H9 (cell line): Measurements from ENCODE around the gene UBP1. TPM values are rescaled to one million over a fixed set of nuclear protein-coding genes. Genes with fewer than 3 reads are reported as not detected.
"Not testable (repeated sequence)": the region's sequence is repeated elsewhere in the genome, so short reads cannot be mapped to it uniquely, and the experiment has no call there.

ENCODE experiments used
- DNase-seq: peaks from one replicate; pipeline ENCODE4 v3.0.0-alpha.2; 2017
- H2AFZ ChIP-seq: one replicate; pipeline ENCODE4 v1.6.1; 2013; ENCODE audit warnings: mild to moderate bottlenecking, low read length, control low read depth, moderate library complexity
- H2AK5ac ChIP-seq: 2 replicates; pipeline ENCODE4 v1.6.1; 2013; ENCODE audit warnings: low read length, control low read depth, mixed read lengths; ENCODE audit not compliant: insufficient read length
- H2BK120ac ChIP-seq: one replicate; pipeline ENCODE4 v1.6.1; 2013; ENCODE audit warnings: low read depth, mild to moderate bottlenecking, low read length, control low read depth, inconsistent platforms; ENCODE audit not compliant: poor library complexity, severe bottlenecking
- H2BK12ac ChIP-seq: 2 replicates; pipeline ENCODE4 v1.6.1; 2013; ENCODE audit warnings: low read length, control low read depth, mixed read lengths, low read depth; ENCODE audit not compliant: insufficient read length
- H2BK15ac ChIP-seq: 2 replicates; pipeline ENCODE4 v1.6.1; 2013; ENCODE audit warnings: low read depth, low read length, control low read depth
- H2BK20ac ChIP-seq: one replicate; pipeline ENCODE4 v1.6.1; 2013; ENCODE audit warnings: low read depth, mild to moderate bottlenecking, low read length, control low read depth, inconsistent platforms; ENCODE audit not compliant: poor library complexity, severe bottlenecking
- H2BK5ac ChIP-seq: 2 replicates; pipeline ENCODE4 v1.6.1; 2013; ENCODE audit warnings: low read length, control low read depth, mixed read lengths; ENCODE audit not compliant: insufficient read length
- H3K14ac ChIP-seq: 2 replicates; pipeline ENCODE4 v1.6.1; 2013; ENCODE audit warnings: low read length, control low read depth; ENCODE audit not compliant: insufficient read depth
- H3K18ac ChIP-seq: 2 replicates; pipeline ENCODE4 v1.6.1; 2013; ENCODE audit warnings: low read depth, mild to moderate bottlenecking, mixed read lengths, low read length, control low read depth; ENCODE audit not compliant: insufficient read length
- H3K23ac ChIP-seq: 2 replicates; pipeline ENCODE4 v1.6.1; 2013; ENCODE audit warnings: low read length, control low read depth, mixed read lengths, low read depth; ENCODE audit not compliant: insufficient read length
- H3K23me2 ChIP-seq: 2 replicates; pipeline ENCODE4 v1.6.1; 2013; ENCODE audit warnings: low read depth, mild to moderate bottlenecking, mixed read lengths, low read length, control low read depth; ENCODE audit not compliant: insufficient read length, poor library complexity, severe bottlenecking
- H3K27ac ChIP-seq: 2 replicates; pipeline ENCODE4 v1.5.1; 2013; ENCODE audit warnings: low read length, control low read depth, mixed read lengths, low read depth; ENCODE audit not compliant: insufficient read length
- H3K27me3 ChIP-seq: 2 replicates; pipeline ENCODE4 v1.6.1; 2013; ENCODE audit warnings: low read length, control low read depth, inconsistent platforms; ENCODE audit not compliant: insufficient read depth
- H3K4ac ChIP-seq: 2 replicates; pipeline ENCODE4 v1.6.1; 2013; ENCODE audit warnings: low read depth, mild to moderate bottlenecking, control low read depth, inconsistent platforms, low read length, moderate library complexity
- H3K4me1 ChIP-seq: 2 replicates; pipeline ENCODE4 v1.6.1; 2013; ENCODE audit warnings: low read length, control low read depth, inconsistent platforms; ENCODE audit not compliant: insufficient read depth
- H3K4me2 ChIP-seq: 2 replicates; pipeline ENCODE4 v1.6.1; 2013; ENCODE audit warnings: low read length, control low read depth, mixed read lengths; ENCODE audit not compliant: insufficient read length, insufficient read depth
- H3K56ac ChIP-seq: 2 replicates; pipeline ENCODE4 v1.6.1; 2013; ENCODE audit warnings: low read depth, mild to moderate bottlenecking, mixed read lengths, low read length, control low read depth; ENCODE audit not compliant: insufficient read length
- H3K79me1 ChIP-seq: 2 replicates; pipeline ENCODE4 v1.6.1; 2013; ENCODE audit warnings: low read depth, mild to moderate bottlenecking, moderate library complexity, low read length, control low read depth, inconsistent platforms; ENCODE audit not compliant: insufficient read depth, poor library complexity, severe bottlenecking
- H3K79me2 ChIP-seq: 2 replicates; pipeline ENCODE4 v1.6.1; 2013; ENCODE audit warnings: low read length, control low read depth, inconsistent platforms; ENCODE audit not compliant: insufficient read depth
- H3K9ac ChIP-seq: 2 replicates; pipeline ENCODE4 v1.6.1; 2013; ENCODE audit warnings: low read length, control low read depth, mixed read lengths; ENCODE audit not compliant: insufficient read length; ENCODE audit errors: extremely low read depth
- H3K9me3 ChIP-seq: one replicate; pipeline ENCODE4 v1.6.1; 2013; ENCODE audit warnings: low read depth, low read length, inconsistent platforms; ENCODE audit not compliant: control insufficient read depth
- H3T11ph ChIP-seq: one replicate; pipeline ENCODE4 v1.6.1; 2013; ENCODE audit warnings: mild to moderate bottlenecking, low read length, control low read depth, inconsistent platforms
- H4K20me1 ChIP-seq: one replicate; pipeline ENCODE4 v1.6.1; 2013; ENCODE audit not compliant: control insufficient read depth, insufficient read length, insufficient read depth
- H4K5ac ChIP-seq: 2 replicates; pipeline ENCODE4 v1.6.1; 2013; ENCODE audit warnings: low read depth, mild to moderate bottlenecking, mixed read lengths, low read length, control low read depth; ENCODE audit not compliant: insufficient read length
- H4K8ac ChIP-seq: replicated peaks from 2 replicates; pipeline ENCODE4 v1.6.1; 2013; ENCODE audit warnings: low read length, control low read depth, mixed read lengths, low read depth; ENCODE audit not compliant: insufficient read length
- H4K91ac ChIP-seq: 2 replicates; pipeline ENCODE4 v1.6.1; 2013; ENCODE audit warnings: low read depth, mild to moderate bottlenecking, moderate library complexity, mixed read lengths, low read length, control low read depth; ENCODE audit not compliant: insufficient read length
- H3K27ac Mint-ChIP-seq, 3 experiments: 2 replicates in 2 of 3; 3 replicates in 1 of 3; pipeline ENCODE4 v1.8.0; 2020 to 2021; ENCODE audit warnings: mixed read lengths in 3 of 3, mild to moderate bottlenecking in 1 of 3, moderate library complexity in 1 of 3
- H3K27me3 Mint-ChIP-seq: 2 replicates; pipeline ENCODE4 v1.8.0; 2021; ENCODE audit warnings: low read depth, mild to moderate bottlenecking, moderate library complexity, mixed read lengths
- H3K36me3 Mint-ChIP-seq, 3 experiments: 2 replicates in 2 of 3; 3 replicates in 1 of 3; pipeline ENCODE4 v1.8.0; 2020 to 2021; ENCODE audit warnings: low read depth in 3 of 3, mixed read lengths in 3 of 3; ENCODE audit not compliant: insufficient read depth in 1 of 3
- H3K4me1 Mint-ChIP-seq, 2 experiments: 2 replicates each; pipeline ENCODE4 v1.8.0; 2020; ENCODE audit warnings: mixed read lengths in 2 of 2
- H3K4me3 Mint-ChIP-seq, 2 experiments: 2 replicates in 1 of 2; 3 replicates in 1 of 2; pipeline ENCODE4 v1.8.0; 2020 to 2021; ENCODE audit warnings: mild to moderate bottlenecking in 2 of 2, mixed read lengths in 2 of 2, moderate library complexity in 1 of 2
- H3K9me3 Mint-ChIP-seq, 2 experiments: 2 replicates in 1 of 2; 3 replicates in 1 of 2; pipeline ENCODE4 v1.8.0; 2020; ENCODE audit warnings: mild to moderate bottlenecking in 2 of 2, mixed read lengths in 2 of 2, moderate library complexity in 1 of 2
- CTCF ChIP-seq: fragments of 200-600 bp; sonication (generic); conservative IDR thresholded peaks from 3 replicates; pipeline ENCODE4 v1.8.0; 2021; ENCODE audit warnings: antibody characterized with exemption, mild to moderate bottlenecking
- WGBS: extraction: QIAGEN DNeasy Blood & Tissue Kit; methylation state at CpG from one replicate; pipeline ENCODE4 v1.1.7; 2013; ENCODE audit warnings: missing lambda C conversion rate, low lambda C conversion rate, mixed read lengths; ENCODE audit not compliant: insufficient read length; ENCODE audit errors: extremely low coverage; 5-methylcytosine and 5-hydroxymethylcytosine counted together
- total RNA-seq: library from RNA; stranded (reverse); gene quantifications from 2 replicates; pipeline ENCODE4 v1.2.1, GENCODE V29; 2021

The UBP1 gene
- total RNA-seq, 1 experiment from 2014 or later: 103 TPM

- H3K9me3 ChIP-seq: no peaks in the 10 kb centered on the region
- no peak overlapping the region for H2BK12ac ChIP-seq
- H2AFZ ChIP-seq: no peak overlapping the region
- Mint-ChIP-seq H3K4me1 (peaks cover 68 to 73% of the 10 kb centered on the region in 2 experiments), H3K4me3 (no peak overlapping the region), H3K36me3 (peaks cover 2 to 3% (median 2%) of the 10 kb centered on the region in 3 experiments; a peak in 6 of 7 replicates), H3K9me3 (no peaks in the 10 kb centered on the region), H3K27ac (peak overlapping the region in 2 of 3 experiments; percentile 21 to 37; a peak in 3 of 7 replicates), H3K27me3 (no peaks in the 10 kb centered on the region)
- H3K18ac ChIP-seq: no peak overlapping the region
- no peak for TF ChIP-seq CTCF
- no peak overlapping the region for H3K9ac ChIP-seq
- no peak overlapping the region for H2BK5ac ChIP-seq
- no peaks in the 10 kb centered on the region for H4K20me1 ChIP-seq
- no peak overlapping the region for H3K14ac ChIP-seq
- peaks cover 16% of the 10 kb centered on the region for H3K4me1 ChIP-seq
- peaks cover 10% of the 10 kb centered on the region for H3K79me1 ChIP-seq
- H3K23me2 ChIP-seq: no peaks in the 10 kb centered on the region
- H3T11ph ChIP-seq: no peak overlapping the region
- H3K4ac ChIP-seq: no peak overlapping the region
- H4K5ac ChIP-seq: no peak overlapping the region
- H4K8ac ChIP-seq: no peak overlapping the region
- DNase-seq: no peak
- no peaks in the 10 kb centered on the region for H3K27me3 ChIP-seq
- no peak overlapping the region for H3K23ac ChIP-seq
- H4K91ac ChIP-seq: no peak overlapping the region
- H3K79me2 ChIP-seq: peaks cover 53% of the 10 kb centered on the region
- WGBS: no CpG with 5 or more reads among the region's 1 CpG
- no peak overlapping the region for H2BK120ac ChIP-seq
- H3K27ac ChIP-seq: no peak overlapping the region
- no peak overlapping the region for H3K56ac ChIP-seq
- H2BK20ac ChIP-seq: no peak overlapping the region
- no peak overlapping the region for H3K4me2 ChIP-seq
- H2AK5ac ChIP-seq: no peak overlapping the region
- no peak overlapping the region for H2BK15ac ChIP-seq
Measured at GRCh38 chr3:33430061-33430460, 10.1 kb downstream of the UBP1 start.

GRCh38 chr3:33429306-33429705 lies 10.9 kb downstream of the UBP1 start:
- H3K4ac ChIP-seq, H2BK12ac ChIP-seq, H3K27me3 Mint-ChIP-seq, H3K14ac ChIP-seq, H3K79me1 ChIP-seq, H3T11ph ChIP-seq, H2BK20ac ChIP-seq, H3K9ac ChIP-seq, H2AK5ac ChIP-seq, H4K20me1 ChIP-seq, H3K27ac ChIP-seq, H3K23ac ChIP-seq, H3K23me2 ChIP-seq, H3K27ac Mint-ChIP-seq, H3K9me3 Mint-ChIP-seq, H3K4me3 Mint-ChIP-seq, H2BK15ac ChIP-seq, DNase-seq, H2BK120ac ChIP-seq, H4K8ac ChIP-seq, H3K27me3 ChIP-seq, H2AFZ ChIP-seq, H2BK5ac ChIP-seq, H4K5ac ChIP-seq, H3K4me2 ChIP-seq, H3K56ac ChIP-seq, H4K91ac ChIP-seq, H3K9me3 ChIP-seq, H3K18ac ChIP-seq: not testable (repeated sequence)
- Histone ChIP-seq H3K79me2 (peaks cover 50% of the 10 kb centered on the region), H3K4me1 (peaks cover 16% of the 10 kb centered on the region)
- Mint-ChIP-seq H3K4me1 (peaks cover 75 to 80% of the 10 kb centered on the region in 2 experiments), H3K36me3 (peaks cover 8 to 11% (median 10%) of the 10 kb centered on the region in 3 experiments; a peak in 6 of 7 replicates)
- no CpG with 5 or more reads among the region's 2 CpGs for WGBS
